ENCODE data around the gene RPL10A.

DNA sequence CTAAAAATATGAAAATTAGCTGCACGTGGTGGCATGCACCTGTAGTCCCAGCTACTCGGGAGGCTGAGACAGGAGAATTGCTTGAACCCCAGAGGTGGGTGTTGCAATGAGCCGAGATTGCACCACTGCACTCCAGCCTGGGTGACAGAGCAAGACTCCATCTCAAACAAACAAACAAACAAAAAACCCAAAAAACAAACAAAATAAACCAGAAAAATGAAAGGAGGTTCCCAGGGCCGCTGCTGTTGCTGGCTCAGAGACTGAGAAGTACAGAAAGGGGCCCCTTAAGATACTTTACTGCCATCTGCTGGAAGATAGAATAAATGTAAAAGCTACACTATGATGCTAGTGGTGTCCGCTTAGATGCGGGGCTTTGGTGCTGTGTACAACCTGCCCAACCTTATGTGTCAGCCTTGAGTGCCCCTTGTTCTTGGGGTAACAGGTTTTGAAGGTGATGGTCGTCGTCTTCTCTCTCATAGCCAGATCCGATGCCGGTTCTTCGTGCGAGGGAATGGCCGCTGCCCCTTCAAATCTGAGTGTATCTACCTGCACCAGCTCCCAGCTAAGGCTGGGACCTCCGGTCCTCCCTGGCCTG, 18.8 kb upstream of the RPL10A start:
- TF ChIP-seq CTCF (IDR thresholded peaks at IDR 0.05), result peak; percentile 63 to 84 (median 69)
- peak in 1 of 2 donors; percentile 16 for TF ChIP-seq EP300 (IDR thresholded peaks at IDR 0.05)
- no peak for TF ChIP-seq POLR2A (IDR thresholded peaks at IDR 0.05)

All from tibial nerve (tissue), 4 donors.